ENCODE measurements around the gene RTP5. TPM values are rescaled to one million over a fixed set of nuclear protein-coding genes. Genes with fewer than 3 reads are reported as not detected.

RTP5 gene
- total and polyA plus RNA-seq, 8 donors = 0.10 to 0.43 TPM; not detected in 6

- intact Hi-C loops (cut with DNase I; ENCODE audit: low total_unique reads) = no loop called here
- Histone ChIP-seq H3K27me3 (peaks cover 0 to 16% (median 0%) of the 10 kb centered on the region in 3 donors), H3K4me1 (peaks cover 0 to 3% (median 0%) of the 10 kb centered on the region in 4 donors), H3K27ac (no peak overlapping the region), H3K4me3 (no peak overlapping the region), H3K9me3 (no peaks in the 10 kb centered on the region), H3K36me3 (no peaks in the 10 kb centered on the region)
- 90 to 95% (median 91%) methylated on average over 10 of the region's 10 CpGs for WGBS, 5 donors
- no peak for DNase-seq
- no peak for TF ChIP-seq POLR2A (IDR thresholded peaks at IDR 0.05)
- TF ChIP-seq CTCF (IDR thresholded peaks at IDR 0.05) = no peak
- TF ChIP-seq EP300 (IDR thresholded peaks at IDR 0.05) = no peak
- no peak for TF ChIP-seq POLR2AphosphoS5 (IDR thresholded peaks at IDR 0.05)
Observed at GRCh38 chr2:241834527-241835210, 34.9 kb upstream of the RTP5 start.

- no peak overlapping the region for H3K4me3 ChIP-seq
- intact Hi-C loops (cut with DNase I; ENCODE audit: low total_unique reads) = no loop called here
- no peak overlapping the region for H3K27ac ChIP-seq
- H3K9me3 ChIP-seq = no peaks in the 10 kb centered on the region
- no peak for DNase-seq
- no peaks in the 10 kb centered on the region for H3K36me3 ChIP-seq
- no peak for TF ChIP-seq EP300 (IDR thresholded peaks at IDR 0.05)
- TF ChIP-seq POLR2AphosphoS5 (IDR thresholded peaks at IDR 0.05) = no peak
- no peak for TF ChIP-seq CTCF (IDR thresholded peaks at IDR 0.05)
- no peak for TF ChIP-seq POLR2A (IDR thresholded peaks at IDR 0.05)
- peaks cover 0 to 16% (median 0%) of the 10 kb centered on the region in 3 donors for H3K27me3 ChIP-seq
- 69 to 82% (median 71%) methylated on average over 4 of the region's 4 CpGs for WGBS, 5 donors
- peaks cover 0 to 3% (median 0%) of the 10 kb centered on the region in 4 donors for H3K4me1 ChIP-seq
Observed at GRCh38 chr2:241835611-241836010, 33.9 kb upstream of the RTP5 start.

GRCh38 chr2:241836292-241836691, 33.2 kb upstream of the RTP5 start:
- no peaks in the 10 kb centered on the region for H3K36me3 ChIP-seq
- H3K4me1 ChIP-seq = peaks cover 0 to 3% (median 0%) of the 10 kb centered on the region in 4 donors
- DNase-seq = no peak
- intact Hi-C loops (cut with DNase I; ENCODE audit: low total_unique reads) = no loop called here
- H3K4me3 ChIP-seq = no peak overlapping the region
- 54 to 62% (median 59%) methylated on average over 6 of the region's 6 CpGs for WGBS, 5 donors
- no peak overlapping the region for H3K27ac ChIP-seq
- TF ChIP-seq CTCF (IDR thresholded peaks at IDR 0.05) (no peak), POLR2AphosphoS5 (IDR thresholded peaks at IDR 0.05) (no peak), EP300 (IDR thresholded peaks at IDR 0.05) (no peak), POLR2A (IDR thresholded peaks at IDR 0.05) (no peak)
- no peaks in the 10 kb centered on the region for H3K9me3 ChIP-seq
- peaks cover 0 to 16% (median 0%) of the 10 kb centered on the region in 3 donors for H3K27me3 ChIP-seq

- WGBS, 5 donors = 51 to 65% (median 55%) methylated on average over 13 of the region's 13 CpGs
- DNase-seq = no peak
Observed at GRCh38 chr2:241837197-241837965, 32.1 kb upstream of the RTP5 start.

More at GRCh38 chr2:241837197-241837965, 32.1 kb upstream of the RTP5 start:
- Histone ChIP-seq H3K4me3 (no peak overlapping the region), H3K4me1 (peaks cover 0 to 3% (median 0%) of the 10 kb centered on the region in 4 donors), H3K27me3 (peaks cover 0 to 14% (median 0%) of the 10 kb centered on the region in 3 donors), H3K27ac (no peak overlapping the region), H3K36me3 (no peaks in the 10 kb centered on the region), H3K9me3 (no peaks in the 10 kb centered on the region)
- TF ChIP-seq CTCF (IDR thresholded peaks at IDR 0.05) (no peak), EP300 (IDR thresholded peaks at IDR 0.05) (no peak), POLR2A (IDR thresholded peaks at IDR 0.05) (no peak), POLR2AphosphoS5 (IDR thresholded peaks at IDR 0.05) (no peak)
- intact Hi-C loops (cut with DNase I; ENCODE audit: low total_unique reads) = no loop called here
